ENCODE results near the gene ST6GALNAC5.

GRCh38 chr1:76958828-76959227 lies 91.5 kb downstream of the ST6GALNAC5 start:
- TF ChIP-seq CTCF (conservative IDR thresholded peaks at IDR 0.05; ENCODE audit: low read length), result no peak
- no peak for TF ChIP-seq EZH2phosphoT487 (IDR thresholded peaks at IDR 0.05; ENCODE audit: borderline replicate concordance)
